ENCODE results near the gene SCG5.

The SCG5 gene

DNA sequence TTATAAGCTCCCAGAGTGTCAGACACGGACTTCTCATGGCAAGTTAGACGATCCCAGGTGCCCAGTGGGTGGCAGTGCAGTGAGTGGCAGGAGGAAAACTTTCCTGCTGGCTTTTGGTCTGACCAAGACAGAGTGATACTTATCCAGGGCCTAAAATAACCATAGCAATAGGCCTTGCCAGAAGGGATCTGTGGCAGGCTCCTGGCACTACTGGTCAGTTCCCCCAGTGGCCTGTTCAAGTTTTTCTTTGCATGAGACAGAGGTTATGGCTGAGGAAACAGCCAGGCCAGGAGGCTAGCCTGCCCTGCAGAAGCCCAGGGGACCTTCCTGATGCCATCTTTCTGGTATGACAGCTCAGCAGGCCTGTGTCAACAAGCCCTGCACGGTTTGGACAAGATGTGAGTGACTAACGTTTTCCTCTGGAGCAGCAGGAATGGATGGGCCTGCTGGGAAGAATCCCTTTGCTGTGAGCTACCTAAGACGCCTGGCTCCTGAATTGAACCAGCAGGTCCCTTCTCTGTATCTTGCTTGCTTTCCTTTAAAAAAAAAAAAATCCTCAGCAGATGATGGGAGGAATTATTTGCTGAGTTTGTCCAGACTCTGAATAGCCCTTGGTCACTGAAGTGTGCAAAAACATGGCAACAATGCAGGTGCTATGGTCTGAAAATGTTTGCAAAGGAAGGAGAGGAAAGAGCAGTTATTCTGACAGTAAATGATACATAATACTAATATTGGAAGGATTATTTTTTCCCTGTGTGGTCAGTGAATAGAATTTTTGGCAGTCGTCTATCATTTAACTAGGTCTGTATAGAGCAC lies 18.0 kb downstream of the SCG5 start:
- DNase-seq: no peak

DNA sequence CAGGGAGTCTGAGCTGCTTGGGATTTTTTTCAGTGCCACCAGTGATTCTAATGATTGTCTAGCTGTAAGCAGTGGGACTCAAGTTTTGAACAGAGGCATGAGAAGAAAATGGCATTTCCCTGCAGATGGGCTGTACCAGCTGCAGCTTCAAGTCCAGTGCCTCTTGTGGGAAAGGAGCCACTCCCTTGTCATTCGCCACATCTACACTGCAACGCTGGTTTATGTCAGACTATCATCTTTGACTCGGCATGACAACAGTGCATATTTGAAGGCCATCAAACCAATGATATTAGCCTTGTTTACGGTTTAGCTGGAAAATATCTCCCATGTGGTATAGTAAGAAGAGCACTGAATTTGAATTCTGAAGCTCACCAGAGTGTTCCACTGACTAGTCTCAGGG lies 22.2 kb downstream of the SCG5 start:
- no peak for DNase-seq

DNA sequence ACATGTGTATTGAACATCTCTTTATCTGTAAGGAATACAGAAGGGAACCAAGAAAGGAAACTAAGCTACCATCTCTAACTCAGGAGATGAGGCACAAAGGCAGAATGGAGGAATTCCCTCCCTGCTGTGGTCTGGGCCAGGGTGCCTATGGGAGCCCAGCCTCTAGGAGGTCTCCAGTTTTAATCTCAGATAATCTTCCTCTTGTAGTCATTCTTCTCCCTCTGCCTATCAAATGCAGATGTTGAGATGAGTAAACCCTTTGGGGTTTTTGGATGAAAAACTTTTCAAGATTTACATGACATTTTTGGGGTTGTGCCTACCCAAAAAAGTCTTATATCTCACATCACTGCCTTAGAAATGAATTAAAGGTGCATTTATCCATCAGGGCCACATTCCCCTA lies 23.3 kb downstream of the SCG5 start:
- no peak for DNase-seq

DNA sequence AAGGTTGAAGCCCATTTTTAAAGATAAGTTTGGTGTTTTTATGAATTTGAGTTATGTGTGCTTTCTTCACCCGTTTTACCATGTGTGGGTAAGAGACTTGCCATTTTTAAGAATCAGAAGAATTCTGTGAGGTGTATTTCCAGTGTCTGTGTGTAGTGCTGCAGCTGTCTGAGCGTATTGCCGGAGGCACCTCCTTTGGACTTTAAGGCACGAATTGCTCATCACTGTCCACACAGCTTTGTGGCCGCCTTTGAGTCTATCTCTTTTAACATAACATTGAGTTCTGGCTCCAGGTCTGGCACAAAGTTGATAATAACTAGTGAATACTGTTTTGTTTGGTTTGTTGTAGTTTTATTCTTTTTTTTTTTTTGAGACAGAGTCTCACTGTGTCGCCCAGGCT lies 25.8 kb downstream of the SCG5 start:
- DNase-seq: no peak

DNA sequence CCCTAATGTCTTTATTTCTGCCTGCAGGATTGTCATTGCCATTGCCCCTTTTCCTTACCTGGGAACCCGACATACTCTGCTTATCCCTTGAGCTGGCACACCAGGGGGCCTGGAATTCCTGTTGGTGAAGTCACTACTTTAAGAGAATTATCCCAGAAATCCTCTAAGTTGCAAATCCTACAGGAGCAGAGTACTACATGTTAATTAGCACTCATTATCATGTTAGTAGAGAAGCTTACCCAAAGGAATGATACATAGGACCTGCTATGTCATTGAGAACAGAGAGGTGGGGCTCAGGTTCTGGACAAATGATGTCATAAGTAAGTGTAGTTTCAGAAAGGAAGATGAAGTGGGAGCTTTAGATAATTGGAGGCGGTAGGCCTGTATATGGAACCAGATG lies 27.4 kb downstream of the SCG5 start:
- DNase-seq: no peak

DNA sequence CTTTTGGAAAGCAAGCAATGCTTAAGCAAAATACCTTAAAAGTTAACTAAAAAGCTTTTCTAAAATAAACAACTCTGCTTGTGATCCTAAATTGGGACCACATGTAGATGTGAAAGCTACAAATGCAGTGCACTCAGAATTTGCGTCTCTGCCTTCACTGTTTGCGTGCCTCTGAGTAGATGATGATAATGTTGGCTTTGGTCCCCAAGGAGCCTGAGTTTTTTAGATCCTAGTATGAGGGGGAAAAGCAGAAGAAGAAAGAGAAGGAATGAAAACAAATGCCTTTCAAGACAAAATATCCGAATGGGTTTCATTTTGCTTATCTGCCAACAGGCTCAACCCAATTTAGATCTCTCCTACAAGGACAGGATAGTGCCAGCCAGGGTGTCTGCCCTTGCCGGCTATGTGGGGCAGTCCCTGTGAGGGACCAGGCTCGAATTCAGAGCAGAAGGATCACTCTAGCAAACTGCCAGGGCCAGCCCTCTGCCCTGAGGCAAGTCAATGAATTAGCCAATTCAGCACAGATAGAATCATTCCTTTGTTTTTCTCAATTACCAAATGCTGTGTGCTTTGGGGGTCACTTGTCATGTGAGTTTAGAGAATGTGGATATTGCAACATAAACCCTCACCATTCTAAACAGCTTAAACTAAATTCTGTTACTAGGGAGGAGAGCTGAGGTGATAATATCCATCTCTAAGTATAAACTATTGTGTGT lies 28.5 kb downstream of the SCG5 start:
- DNase-seq: no peak

DNA sequence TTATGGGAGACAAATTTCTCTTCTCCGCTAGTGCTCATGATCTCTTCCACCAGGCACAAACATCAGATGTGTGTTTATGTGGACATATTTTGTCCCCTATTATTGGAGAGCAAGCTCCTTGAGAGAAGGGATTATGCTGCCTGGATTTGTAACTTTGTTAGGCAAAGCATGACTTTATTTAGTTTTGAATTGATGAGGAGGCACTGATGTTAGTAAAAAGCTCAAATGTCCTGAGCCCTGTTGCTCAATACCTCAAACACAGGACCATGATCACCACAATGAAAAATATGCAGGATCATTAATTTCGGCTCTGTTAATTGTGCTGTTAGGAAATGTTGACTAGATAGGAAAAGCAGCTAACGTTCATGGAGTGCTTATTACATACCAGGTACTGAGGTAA lies 29.1 kb downstream of the SCG5 start:
- DNase-seq: no peak

DNA sequence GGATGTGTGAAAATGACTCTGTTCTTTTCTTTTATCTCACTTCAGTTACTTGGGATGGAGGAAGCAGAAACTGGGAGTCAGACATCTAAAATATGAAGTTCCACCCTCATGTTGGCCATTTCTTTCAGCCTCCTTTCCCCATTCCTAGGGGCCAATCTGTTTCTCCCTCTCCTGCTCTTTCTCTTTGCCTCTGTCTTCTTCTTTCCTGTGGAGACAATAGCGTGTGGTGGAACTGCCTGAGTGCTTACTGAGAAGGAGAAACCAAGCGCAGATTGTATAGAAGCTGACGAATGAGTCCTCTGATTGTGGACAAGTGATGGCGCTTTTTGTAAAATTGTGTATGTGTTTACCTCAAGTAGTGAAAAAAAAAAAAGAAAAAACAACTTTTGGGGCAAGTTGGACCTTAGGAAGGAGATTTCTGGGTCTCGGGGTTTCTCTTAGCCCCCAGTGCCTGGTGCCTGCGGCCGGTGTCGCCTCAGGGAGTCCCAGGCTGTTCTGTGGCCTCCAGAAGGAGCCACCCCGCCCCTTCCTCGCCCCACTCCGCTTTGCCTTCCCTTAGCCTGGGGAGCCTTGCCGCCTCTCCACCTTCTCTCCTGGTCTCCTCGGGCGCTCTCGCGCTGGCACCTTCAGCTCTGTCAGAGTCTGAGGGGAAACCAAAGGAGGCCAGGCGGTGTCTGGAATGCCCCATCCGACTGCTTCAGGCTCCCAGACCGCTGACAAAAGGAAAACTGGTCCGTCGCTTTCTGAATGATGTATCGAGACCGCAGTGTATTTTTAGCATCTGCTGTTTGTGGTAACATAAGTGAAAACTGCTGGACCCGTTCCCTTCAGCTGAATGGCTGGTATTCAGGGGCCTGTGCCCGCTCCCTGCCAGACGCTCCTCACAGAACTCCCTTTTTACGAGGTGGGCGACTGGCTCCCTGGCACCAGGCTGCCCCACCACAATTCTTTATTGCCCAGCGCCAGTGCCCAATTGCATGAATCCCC lies 30.1 kb downstream of the SCG5 start:
- no peak for DNase-seq

DNA sequence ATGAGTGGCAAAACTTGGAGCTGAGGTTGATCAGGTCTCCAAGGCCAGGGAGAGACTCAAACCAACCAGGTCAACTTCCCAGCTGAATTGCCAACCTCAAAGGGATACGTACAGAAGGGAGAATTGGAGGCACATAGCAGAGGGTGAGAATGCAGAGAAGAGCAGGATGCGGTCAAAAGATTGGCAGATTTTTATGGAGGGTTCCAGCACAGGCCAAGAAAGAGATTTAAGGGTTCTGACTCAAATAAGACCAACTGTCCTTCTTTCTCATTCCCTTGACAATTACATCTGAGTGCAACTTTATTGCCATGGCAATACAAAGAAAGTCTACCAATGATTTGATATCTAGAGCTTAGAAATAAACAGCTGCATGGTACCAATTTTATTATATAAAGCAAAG lies 33.2 kb downstream of the SCG5 start:
- no peak for DNase-seq

DNA sequence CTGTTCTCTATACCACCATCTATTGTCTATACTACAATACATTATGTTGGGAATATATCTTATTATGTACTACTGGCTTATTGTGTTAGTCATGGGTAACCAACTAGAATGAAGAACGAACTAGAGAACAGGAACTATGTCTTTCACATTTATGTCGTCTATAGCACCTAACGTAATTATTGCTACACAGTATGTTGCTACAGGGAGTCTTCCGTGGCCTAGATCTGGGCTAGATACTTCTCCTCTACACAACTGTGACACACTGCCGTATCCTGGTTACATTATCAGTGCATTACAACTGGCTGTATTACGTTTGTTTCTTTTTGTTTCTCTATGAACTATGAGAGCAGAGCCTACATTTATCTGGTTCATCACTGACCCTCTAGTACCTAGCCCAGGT lies 34.0 kb downstream of the SCG5 start:
- DNase-seq: no peak

DNA sequence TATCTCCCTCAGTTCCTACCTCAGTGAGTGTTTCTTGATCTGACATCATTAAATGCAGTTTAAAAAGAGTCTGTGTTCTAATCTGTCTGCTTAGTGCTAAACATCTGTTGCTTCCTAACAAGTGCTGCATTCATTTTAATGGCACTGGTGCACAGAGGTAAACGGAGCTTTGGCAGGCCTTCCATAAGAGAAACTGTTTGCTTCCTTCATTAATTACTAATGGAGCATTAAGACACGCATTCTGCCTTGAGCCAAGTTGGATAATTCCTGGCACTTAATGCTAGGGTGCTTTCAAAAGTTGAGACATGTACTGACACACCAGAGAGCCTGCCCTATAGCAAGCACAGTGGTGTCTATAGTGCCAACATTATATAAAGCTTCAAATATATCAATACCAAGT lies 34.7 kb downstream of the SCG5 start:
- DNase-seq: no peak

DNA sequence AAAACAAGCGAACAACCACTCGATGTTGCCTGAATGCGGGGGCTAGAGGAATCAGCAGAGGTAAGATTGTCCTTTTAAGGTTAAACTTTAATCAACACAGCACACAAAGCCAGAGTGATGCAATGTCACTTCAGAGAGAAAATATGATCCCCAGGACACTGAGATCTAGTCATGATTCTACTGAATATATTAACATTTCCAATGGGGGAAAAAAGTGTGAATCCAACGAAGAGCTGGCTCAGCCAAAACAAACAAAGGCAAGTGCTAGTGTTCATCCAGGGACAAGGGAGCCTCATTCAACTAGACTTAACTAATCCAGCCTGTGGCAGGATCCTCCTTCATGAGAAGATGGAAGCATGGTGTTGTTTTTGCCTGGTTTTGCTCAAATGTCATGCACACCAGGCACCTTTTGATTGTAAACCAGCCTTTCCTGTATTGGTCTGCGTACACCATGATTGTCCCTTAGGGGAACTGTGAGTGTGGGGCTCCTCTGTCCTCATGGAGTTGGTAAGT lies 35.8 kb downstream of the SCG5 start:
- DNase-seq: no peak

DNA sequence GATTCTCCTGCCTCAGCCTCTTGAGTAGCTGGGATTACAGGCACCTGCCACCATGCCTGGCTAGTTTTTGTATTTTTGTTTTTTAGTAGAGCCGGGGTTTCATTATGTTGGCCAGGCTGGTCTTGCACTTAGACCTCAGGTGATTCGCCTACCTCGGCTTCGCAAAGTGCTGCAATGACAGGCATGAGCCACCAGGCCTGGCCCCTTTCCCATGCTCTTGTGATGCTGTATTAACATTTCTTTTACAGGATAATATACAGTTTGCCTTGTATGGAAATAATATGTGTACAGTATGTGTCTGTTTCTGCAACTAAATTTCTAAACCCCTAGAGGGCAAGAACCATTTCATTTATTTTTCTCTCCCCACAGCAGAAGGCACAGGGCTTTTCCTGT lies 37.8 kb downstream of the SCG5 start:
- no peak for DNase-seq

DNA sequence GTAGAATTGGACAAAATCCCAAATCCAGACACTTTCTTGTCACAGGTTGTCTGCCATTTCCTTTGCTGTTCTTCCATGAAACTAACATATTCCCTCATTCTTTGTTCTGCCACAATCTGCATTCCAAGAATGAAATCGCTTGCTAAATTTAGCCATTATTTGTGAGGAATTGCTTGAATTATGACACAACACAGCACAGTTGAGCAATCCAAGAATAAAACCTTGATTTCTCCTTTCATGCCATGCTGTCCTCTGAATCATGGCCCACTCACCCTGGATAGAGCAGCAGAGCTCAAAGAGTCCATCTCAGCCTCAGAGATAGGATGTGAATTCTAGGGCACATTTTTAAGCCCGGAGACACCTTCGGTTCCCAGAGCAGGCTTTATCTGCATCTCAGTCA lies 41.1 kb downstream of the SCG5 start:
- no peak for DNase-seq

DNA sequence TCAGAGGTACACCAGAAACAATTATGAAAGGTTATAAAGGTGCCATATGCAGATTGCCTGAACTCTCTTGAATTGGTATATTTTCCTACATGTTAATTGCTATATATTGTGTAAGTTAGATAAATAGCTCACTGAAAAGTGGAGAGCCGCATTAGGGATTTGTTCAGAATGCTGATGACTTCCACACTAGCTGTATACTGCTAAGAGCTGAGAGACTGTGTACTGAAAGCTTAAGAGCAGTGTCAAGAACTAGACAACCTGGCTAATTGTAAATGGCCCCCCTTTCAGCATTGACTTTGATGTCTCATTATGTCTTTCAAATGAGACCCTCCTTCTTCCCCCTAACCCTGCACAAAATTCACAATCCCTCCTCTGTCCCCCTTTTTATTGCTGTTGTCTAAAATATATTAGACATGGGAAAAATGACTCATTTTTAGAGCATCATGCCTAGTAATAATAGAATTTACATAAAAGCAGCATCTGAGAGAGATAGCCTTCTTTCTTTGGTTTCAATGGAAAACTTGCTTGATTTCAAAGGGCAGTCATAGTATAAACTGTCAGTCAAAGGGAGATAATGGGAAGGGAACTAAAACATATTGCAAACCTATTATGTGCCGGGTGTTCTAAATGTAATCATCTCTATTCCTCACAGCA lies 41.6 kb downstream of the SCG5 start:
- DNase-seq: no peak

DNA sequence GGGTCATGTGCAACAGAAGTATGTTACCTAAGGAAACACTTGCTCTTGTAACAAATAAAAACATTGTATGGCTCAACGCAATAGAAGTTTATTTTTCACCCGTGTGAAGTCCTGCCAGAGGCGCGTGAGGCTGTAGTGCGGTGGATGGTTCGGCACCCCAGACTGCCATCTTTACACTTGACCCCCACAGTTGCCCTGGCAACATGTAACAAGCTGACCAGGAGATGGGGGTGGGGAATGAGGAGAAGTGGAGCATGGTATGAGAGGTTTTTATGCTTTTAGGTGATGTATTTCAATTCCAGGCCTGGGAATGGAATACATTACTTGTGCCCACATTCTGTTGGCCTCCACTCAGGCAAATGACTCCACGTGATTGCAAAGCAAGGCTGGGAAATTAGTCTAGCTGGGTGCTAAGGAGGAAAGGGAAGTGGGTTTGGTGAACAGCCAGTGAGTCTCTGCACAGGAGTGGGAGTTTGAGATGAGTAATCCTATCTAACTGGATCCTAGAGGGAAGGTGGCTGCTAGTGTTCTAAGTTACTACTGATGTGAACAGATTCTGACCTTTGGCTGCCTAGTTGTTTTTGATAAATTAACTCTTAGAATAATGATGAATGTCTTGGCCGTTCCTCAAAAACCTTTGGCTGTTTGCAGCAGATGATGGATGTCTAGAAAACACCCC lies 42.5 kb downstream of the SCG5 start:
- DNase-seq: no peak

DNA sequence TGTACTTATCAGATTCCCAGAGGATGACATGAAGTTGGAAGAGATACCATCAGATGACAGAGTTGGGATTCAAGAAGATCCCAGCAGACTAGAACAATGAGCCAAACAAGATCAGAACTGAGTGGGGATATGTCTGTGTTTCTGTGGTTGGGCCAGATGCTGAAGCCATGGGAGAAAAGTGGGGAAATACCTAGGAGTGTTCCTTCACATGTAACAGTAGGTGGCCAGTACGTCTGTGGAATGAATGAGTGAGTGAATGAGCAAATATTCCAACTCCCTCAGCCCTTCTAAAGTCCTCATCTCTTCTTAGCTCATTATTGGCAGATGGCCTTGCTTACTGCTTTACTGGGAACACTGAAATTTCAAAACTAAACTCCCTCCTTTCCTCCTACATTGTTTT lies 44.1 kb downstream of the SCG5 start:
- DNase-seq: no peak

DNA sequence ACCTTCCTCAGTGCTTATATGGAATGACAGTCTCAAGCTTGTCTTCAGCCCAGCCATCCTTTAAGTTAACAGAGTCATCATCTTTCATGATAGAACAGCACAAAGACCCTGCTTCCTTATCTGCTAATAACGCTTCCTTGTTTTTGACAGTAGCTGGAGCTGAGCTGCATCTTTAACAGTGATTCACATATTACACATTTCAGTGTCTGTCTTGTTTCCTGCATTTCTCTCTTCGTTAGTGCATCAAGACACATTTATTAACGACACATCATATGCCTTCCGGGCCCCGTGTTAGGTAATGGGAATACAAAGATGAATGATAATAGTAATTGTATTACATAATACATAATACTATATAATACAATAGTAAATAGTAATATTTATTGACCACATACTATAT lies 46.0 kb downstream of the SCG5 start:
- DNase-seq: no peak

DNA sequence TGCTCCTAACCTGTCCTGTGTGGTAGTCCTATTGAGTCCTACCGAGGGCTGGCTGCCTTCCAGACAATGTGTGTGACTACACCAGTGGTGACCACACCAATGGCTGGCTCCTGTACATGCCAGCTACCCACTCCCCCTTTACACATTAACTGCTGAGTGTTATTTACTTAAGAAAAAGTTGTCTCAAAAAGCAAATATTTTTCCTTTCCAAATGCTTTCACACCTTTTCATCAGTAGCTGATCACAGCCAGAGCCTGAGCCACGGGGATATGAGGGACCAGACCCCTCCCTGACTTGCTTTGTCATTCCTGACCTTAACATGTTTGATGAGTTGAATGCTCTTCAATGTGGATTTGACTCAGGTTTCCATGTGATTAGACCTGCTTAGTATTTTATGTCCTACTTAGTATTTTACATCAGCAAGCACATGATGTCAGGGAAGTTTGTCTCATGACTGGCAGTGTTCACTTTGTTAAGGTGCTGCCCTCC lies 46.7 kb downstream of the SCG5 start:
- DNase-seq: no peak

DNA sequence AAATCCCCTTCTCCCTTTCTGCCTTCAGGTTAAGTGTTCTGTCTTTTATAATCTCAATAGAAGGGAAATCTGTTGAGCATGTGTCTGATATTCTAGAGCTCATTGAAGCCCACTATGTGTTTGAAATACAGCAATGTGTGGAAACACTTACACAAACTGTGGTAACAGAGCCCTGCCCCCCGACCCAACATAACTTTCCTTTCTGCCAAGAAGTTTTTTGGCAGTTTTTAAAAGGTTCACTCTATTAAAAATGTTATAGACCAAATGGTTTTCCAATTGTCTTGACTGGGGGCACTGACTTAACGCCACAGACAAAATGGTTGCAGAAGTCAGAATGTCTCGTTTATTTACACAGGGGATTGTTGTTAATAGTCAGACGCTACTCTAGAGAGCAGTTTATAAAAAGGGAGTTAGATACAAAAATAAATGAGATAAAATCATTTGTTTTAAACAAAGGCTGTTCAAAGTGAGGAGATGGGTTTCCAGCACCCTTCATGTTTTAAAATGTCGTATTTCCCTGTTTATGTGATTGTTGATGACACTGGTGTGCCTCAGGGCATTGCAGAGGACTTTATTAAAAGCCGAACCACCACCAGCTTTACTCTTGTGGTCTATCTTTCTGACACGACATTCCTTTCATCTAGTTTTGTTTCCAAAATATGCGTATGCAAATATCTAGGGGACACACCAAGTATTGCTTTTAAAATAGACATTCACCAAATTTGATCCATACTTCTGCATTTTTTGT lies 49.6 kb downstream of the SCG5 start:
- no peak for DNase-seq

DNA sequence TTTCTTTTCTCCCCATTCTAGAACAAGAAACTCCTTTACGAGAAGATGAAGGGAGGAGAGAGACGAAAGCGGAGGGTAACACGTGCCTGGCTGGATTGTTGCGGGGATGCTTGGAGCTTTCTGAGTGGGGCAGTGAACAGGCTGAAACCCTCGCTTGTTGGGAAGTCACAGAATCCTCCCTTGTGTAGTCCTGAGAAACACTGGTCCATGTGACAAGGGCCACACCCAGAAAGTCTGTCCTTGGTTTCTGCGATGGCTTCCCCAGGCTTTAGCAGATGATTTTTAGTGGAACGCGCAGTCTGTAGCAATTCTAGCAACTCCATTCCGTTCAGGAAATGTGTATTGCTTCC lies 50.2 kb downstream of the SCG5 start:
- no peak for DNase-seq

Measured in activated CD4-positive, CD25-positive, alpha-beta regulatory T cell (primary cell).